ENCODE data around the gene PRKAG2.

GRCh38 chr7:151894111-151895007, 17.4 kb upstream of the PRKAG2 start:
- TF ChIP-seq CTCF (IDR thresholded peaks at IDR 0.05) (no peak), POLR2A (IDR thresholded peaks at IDR 0.05) (no peak)
